Gastrocnemius medialis (tissue), 4 donors: ENCODE data around the gene CACNA1B. TPM values are rescaled to one million over a fixed set of nuclear protein-coding genes. Genes with fewer than 3 reads are reported as not detected.

Experiments used
- ATAC-seq, 2 donors: fragments of 150-250 bp; one replicate each; pipeline ENCODE4 v1.9.1; 2016
- DNase-seq, 2 donors: peaks; one replicate each; pipeline ENCODE4 v3.0.0-alpha.2; 2019
- H3K27ac ChIP-seq, 4 donors: fragments of 200-600 bp; sonication (generic); 1 replicate in 1 of 4; 2 replicates in 3 of 4; pipeline ENCODE4 v1.5.1; 2016 to 2018; ENCODE audit warnings: mild to moderate bottlenecking in 2 of 4, moderate library complexity in 1 of 4
- H3K27me3 ChIP-seq, 3 donors: fragments of 200-600 bp; sonication (generic) in 2 of 3; 1 replicate in 1 of 3; 2 replicates in 2 of 3; pipeline versions ENCODE4 v1.5.1 to v1.6.0; 2016 to 2019; ENCODE audit warnings: mild to moderate bottlenecking in 1 of 3, moderate library complexity in 1 of 3
- H3K36me3 ChIP-seq, 2 donors: fragments of 200-600 bp; sonication (generic) in 1 of 2; one replicate each; pipeline ENCODE4 v1.5.1; 2017 to 2018
- H3K4me1 ChIP-seq, 2 donors: fragments of 200-600 bp; sonication (generic) in 1 of 2; one replicate each; pipeline ENCODE4 v1.5.1; 2016 to 2017; ENCODE audit warnings: mild to moderate bottlenecking in 2 of 2
- H3K4me3 ChIP-seq, 4 donors: fragments of 200-600 bp; sonication (generic) in 3 of 4; 1 replicate in 1 of 4; 2 replicates in 3 of 4; pipeline ENCODE4 v1.5.1; 2016 to 2019; ENCODE audit warnings: mild to moderate bottlenecking in 2 of 4
- H3K9me3 ChIP-seq, 3 donors: fragments of 200-600 bp; sonication (generic) in 2 of 3; 1 replicate in 1 of 3; 2 replicates in 2 of 3; pipeline ENCODE4 v1.5.1; 2016 to 2019
- POLR2A ChIP-seq, 2 donors: fragments of 450-650 bp; IDR thresholded peaks; one replicate each; pipeline ENCODE4 v1.6.1; 2017; ENCODE audit warnings: antibody characterized with exemption in 2 of 2, mild to moderate bottlenecking in 2 of 2, moderate library complexity in 2 of 2
- in situ Hi-C, 4 donors: fragments of 200-750 bp; cut with MboI; loops; one replicate each; pipeline versions ENCODE4 v1.15.0 to v1.8.0; 2017; ENCODE audit warnings: low sequenced_read_pairs in 4 of 4
- intact Hi-C: fragments of 100-400 bp; cut with DNase I; formaldehyde crosslinking; loops from one replicate; pipeline ENCODE4 v1.15.1; 2023; ENCODE audit warnings: low total_unique reads
- total RNA-seq, 4 donors: library from RNA; depleted of rRNA; stranded (reverse); fragments of >200 nt; gene quantifications; one replicate each; pipeline versions ENCODE4 v1.1.0 to v1.2.3, GENCODE V29; 2016
- TF ChIP-seq, protein P1 (sequence below), 5 experiments: fragments of 450-650 bp in 3 of 5; fragments of 200-600 bp in 2 of 5; sonication (generic) in 2 of 5; IDR thresholded peaks in 4 of 5; conservative IDR thresholded peaks in 1 of 5; 1 replicate in 4 of 5; 2 replicates in 1 of 5; pipeline ENCODE4 v1.5.1; 2016 to 2019; ENCODE audit warnings: antibody characterized with exemption in 5 of 5, mild to moderate bottlenecking in 3 of 5, moderate library complexity in 3 of 5

The CACNA1B gene
- total RNA-seq, 4 donors from 2014 or later = 0.07 TPM; not detected in 3

DNA sequence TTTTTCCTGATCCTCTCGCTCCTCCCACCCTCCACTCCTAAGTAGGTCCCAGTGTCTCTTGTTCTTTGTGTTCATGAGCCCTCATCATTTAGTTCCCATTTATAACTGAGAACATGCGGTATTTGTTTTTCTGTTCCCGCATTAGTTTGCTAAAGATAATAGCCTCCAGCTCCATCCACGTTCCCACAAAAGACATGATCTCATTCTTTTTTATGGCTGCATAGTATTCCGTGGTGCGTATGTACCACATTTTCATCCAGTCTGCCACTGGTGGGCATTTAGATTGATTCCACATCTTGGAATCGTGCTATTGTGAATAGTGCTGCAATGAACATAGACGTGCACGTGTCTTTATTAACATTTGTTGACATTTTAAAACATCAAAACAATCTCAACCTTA lies 34.2 kb upstream of the CACNA1B start:
- intact Hi-C loops (no loop called here), in situ Hi-C loops (no loop called here)
- no peak overlapping the region for H3K4me3 ChIP-seq
- TF ChIP-seq POLR2A (IDR thresholded peaks at IDR 0.05) = no peak
- TF ChIP-seq, protein P1, sequence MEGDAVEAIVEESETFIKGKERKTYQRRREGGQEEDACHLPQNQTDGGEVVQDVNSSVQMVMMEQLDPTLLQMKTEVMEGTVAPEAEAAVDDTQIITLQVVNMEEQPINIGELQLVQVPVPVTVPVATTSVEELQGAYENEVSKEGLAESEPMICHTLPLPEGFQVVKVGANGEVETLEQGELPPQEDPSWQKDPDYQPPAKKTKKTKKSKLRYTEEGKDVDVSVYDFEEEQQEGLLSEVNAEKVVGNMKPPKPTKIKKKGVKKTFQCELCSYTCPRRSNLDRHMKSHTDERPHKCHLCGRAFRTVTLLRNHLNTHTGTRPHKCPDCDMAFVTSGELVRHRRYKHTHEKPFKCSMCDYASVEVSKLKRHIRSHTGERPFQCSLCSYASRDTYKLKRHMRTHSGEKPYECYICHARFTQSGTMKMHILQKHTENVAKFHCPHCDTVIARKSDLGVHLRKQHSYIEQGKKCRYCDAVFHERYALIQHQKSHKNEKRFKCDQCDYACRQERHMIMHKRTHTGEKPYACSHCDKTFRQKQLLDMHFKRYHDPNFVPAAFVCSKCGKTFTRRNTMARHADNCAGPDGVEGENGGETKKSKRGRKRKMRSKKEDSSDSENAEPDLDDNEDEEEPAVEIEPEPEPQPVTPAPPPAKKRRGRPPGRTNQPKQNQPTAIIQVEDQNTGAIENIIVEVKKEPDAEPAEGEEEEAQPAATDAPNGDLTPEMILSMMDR (IDR thresholded peaks at IDR 0.05 in 4 of 5, conservative IDR thresholded peaks at IDR 0.05 in 1 of 5) = no peak
- no peaks in the 10 kb centered on the region for H3K4me1 ChIP-seq
- H3K36me3 ChIP-seq = no peaks in the 10 kb centered on the region
- no peaks in the 10 kb centered on the region for H3K9me3 ChIP-seq
- no peak overlapping the region for H3K27ac ChIP-seq
- no peaks in the 10 kb centered on the region for H3K27me3 ChIP-seq
- DNase-seq (no peak), ATAC-seq (no peak)

DNA sequence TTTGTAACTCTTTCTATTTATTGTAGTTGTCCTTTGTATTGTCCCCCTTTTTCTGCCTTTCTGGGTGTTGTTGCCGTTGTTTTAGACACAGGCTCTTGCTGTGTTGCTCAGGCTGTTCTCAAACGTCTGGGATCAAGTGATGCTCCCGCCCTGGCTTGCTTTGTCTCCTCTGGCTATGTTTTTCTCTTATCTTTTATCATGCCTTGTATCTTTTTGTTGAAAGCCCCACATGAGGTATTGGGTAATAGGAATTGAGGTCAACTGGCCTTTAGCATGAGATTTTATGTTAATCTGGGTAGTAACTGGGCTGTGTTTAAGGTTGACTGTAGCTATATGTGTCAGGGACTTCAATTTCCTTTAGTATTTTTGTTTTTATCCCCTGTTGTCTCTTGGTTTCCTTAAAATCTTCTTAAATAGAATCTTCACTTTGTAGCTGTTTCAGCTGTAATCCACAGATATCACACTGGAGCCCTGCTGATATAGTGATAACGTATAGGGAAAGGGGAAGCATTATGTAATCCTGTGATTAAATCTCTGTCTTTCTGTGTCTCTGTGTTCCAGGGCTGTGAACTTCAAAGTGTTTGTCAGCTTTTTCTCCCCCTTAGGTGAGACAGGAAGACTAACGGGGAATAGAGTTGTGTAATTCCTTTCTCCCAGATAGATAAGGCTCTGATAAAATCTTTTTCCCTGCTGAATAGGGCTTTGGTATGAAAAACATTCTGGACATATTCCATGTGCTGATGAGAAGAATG lies 25.9 kb upstream of the CACNA1B start:
- Histone ChIP-seq H3K4me1 (no peaks in the 10 kb centered on the region), H3K9me3 (no peaks in the 10 kb centered on the region), H3K36me3 (no peaks in the 10 kb centered on the region), H3K4me3 (no peak overlapping the region), H3K27ac (no peak overlapping the region), H3K27me3 (no peaks in the 10 kb centered on the region)
- ATAC-seq = no peak
- in situ Hi-C loops (no loop called here), intact Hi-C loops (no loop called here)
- no peak for TF ChIP-seq POLR2A (IDR thresholded peaks at IDR 0.05)
- TF ChIP-seq, protein P1 (IDR thresholded peaks at IDR 0.05 in 4 of 5, conservative IDR thresholded peaks at IDR 0.05 in 1 of 5) = no peak
- no peak for DNase-seq

DNA sequence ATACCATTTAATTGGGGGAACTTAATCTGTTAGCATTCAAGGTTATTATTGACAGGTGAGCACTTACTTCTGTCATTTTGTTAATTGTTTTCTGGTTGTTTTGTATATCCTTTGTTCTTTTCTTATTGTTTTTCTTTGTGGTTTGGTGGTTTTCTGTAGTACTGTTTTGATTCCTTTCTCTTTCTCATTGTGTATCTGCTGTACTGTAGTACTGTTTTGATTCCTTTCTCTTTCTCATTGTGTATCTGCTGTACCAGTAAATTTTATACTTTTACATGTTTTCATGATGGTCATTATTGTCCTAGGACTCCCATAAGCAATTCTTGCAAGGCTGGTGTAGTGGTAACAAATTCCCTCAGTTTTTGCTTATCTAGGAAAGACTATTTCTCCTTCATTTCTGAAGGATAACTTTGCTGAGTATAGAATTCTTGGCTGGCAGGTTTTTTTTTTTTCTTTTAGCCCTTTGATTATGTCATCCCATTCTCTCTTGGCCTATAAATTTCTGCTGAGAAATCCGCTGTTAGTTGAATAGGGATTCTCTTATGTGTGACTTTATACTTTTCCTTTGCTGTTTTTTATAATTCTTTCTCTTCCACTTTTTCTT lies 24.1 kb upstream of the CACNA1B start:
- ATAC-seq (no peak), DNase-seq (no peak)
- in situ Hi-C loops = no loop called here
- no peaks in the 10 kb centered on the region for H3K9me3 ChIP-seq
- H3K27ac ChIP-seq = no peak overlapping the region
- no peaks in the 10 kb centered on the region for H3K36me3 ChIP-seq
- H3K4me1 ChIP-seq = no peaks in the 10 kb centered on the region
- intact Hi-C loops = no loop called here
- no peaks in the 10 kb centered on the region for H3K27me3 ChIP-seq
- TF ChIP-seq POLR2A (IDR thresholded peaks at IDR 0.05) = no peak
- TF ChIP-seq, protein P1 (IDR thresholded peaks at IDR 0.05 in 4 of 5, conservative IDR thresholded peaks at IDR 0.05 in 1 of 5) = no peak
- no peak overlapping the region for H3K4me3 ChIP-seq

DNA sequence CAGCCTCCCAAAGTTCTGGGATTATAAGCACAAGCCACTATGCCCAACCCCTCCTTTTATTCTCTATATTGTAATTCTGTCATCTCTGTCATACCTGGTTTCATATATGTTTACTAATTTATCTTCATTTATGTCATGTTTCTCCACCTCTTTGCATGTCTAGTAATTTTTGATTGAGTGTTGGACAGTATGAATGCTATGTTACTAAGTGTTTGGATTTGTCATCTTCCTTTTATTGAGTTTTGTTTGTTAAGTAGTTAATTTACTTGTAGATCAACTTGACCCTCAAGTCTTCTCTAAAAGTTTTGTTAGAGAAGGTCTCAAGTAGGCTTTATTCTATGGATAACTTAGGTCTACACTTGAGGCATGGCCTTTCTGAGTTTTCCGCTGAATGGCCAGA lies 17.2 kb upstream of the CACNA1B start:
- Histone ChIP-seq H3K9me3 (peaks cover 0 to 9% (median 0%) of the 10 kb centered on the region in 3 donors), H3K27ac (no peak overlapping the region), H3K27me3 (no peaks in the 10 kb centered on the region), H3K4me1 (no peaks in the 10 kb centered on the region), H3K4me3 (no peak overlapping the region), H3K36me3 (no peaks in the 10 kb centered on the region)
- no peak for TF ChIP-seq POLR2A (IDR thresholded peaks at IDR 0.05)
- TF ChIP-seq, protein P1 (IDR thresholded peaks at IDR 0.05 in 4 of 5, conservative IDR thresholded peaks at IDR 0.05 in 1 of 5) = no peak
- no peak for DNase-seq
- ATAC-seq = no peak
- in situ Hi-C loops (no loop called here), intact Hi-C loops (no loop called here)
